Keratinocyte (primary cell): ENCODE measurements around the gene RNU6-1. TPM values are rescaled to one million over a fixed set of nuclear protein-coding genes. Genes with fewer than 3 reads are reported as not detected.

Experiments
- DNase-seq: peaks from one replicate; pipeline ENCODE4 v3.0.0-alpha.2; 2011; ENCODE audit warnings: low read depth, missing footprints, low spot score
- FAIRE-seq: peaks from 2 replicates; lab custom pipeline; 2011; peaks lifted over from hg19 to GRCh38; lab: Jason Lieb, UNC
- H2AFZ ChIP-seq: 2 replicates; pipeline ENCODE4 v1.6.0; 2012; ENCODE audit warnings: low read length, control low read depth, inconsistent platforms; ENCODE audit not compliant: control insufficient read depth
- H3K27ac ChIP-seq: 2 replicates; pipeline ENCODE4 v1.5.1; 2011; ENCODE audit warnings: low read length; ENCODE audit not compliant: control insufficient read depth, insufficient read depth
- H3K27me3 ChIP-seq: 3 replicates; pipeline ENCODE4 v1.6.0; 2011; ENCODE audit warnings: low read length; ENCODE audit not compliant: control insufficient read depth, insufficient read depth; ENCODE audit errors: extremely low read depth
- H3K36me3 ChIP-seq, 2 experiments: 2 replicates in 1 of 2; 3 replicates in 1 of 2; pipeline ENCODE4 v1.5.1; 2011; ENCODE audit warnings: low read length in 2 of 2, mild to moderate bottlenecking in 1 of 2; ENCODE audit not compliant: control insufficient read depth in 2 of 2, insufficient read depth in 2 of 2; ENCODE audit errors: extremely low read depth in 1 of 2
- H3K4me1 ChIP-seq: 3 replicates; pipeline ENCODE4 v1.5.1; 2011; ENCODE audit warnings: low read length; ENCODE audit not compliant: control insufficient read depth, insufficient read depth; ENCODE audit errors: extremely low read depth
- H3K4me2 ChIP-seq: 3 replicates; pipeline ENCODE4 v1.6.0; 2011; ENCODE audit warnings: low read depth, low read length; ENCODE audit not compliant: control insufficient read depth, insufficient read depth; ENCODE audit errors: extremely low read depth
- H3K4me3 ChIP-seq, 3 experiments: fragments of 200-600 bp in 1 of 3; sonication (generic) in 1 of 3; 2 replicates in 2 of 3; 3 replicates in 1 of 3; pipeline ENCODE4 v1.5.1; 2011 to 2016; ENCODE audit warnings: low read length in 3 of 3, mild to moderate bottlenecking in 3 of 3, control low read depth in 2 of 3, inconsistent platforms in 1 of 3, low read depth in 1 of 3, mixed read lengths in 1 of 3, mixed run types in 1 of 3, moderate library complexity in 1 of 3; ENCODE audit not compliant: control insufficient read depth in 2 of 3, insufficient read depth in 2 of 3; ENCODE audit errors: extremely low read depth in 1 of 3
- H3K79me2 ChIP-seq: 2 replicates; pipeline ENCODE4 v1.6.0; 2012; ENCODE audit warnings: low read length; ENCODE audit not compliant: control insufficient read depth, insufficient read depth
- H3K9ac ChIP-seq: 3 replicates; pipeline ENCODE4 v1.6.0; 2011; ENCODE audit warnings: low read length; ENCODE audit not compliant: control insufficient read depth, insufficient read depth; ENCODE audit errors: extremely low read depth
- H3K9me1 ChIP-seq: 3 replicates; pipeline ENCODE4 v1.6.0; 2011; ENCODE audit warnings: low read length; ENCODE audit not compliant: control insufficient read depth, insufficient read depth; ENCODE audit errors: extremely low read depth
- H3K9me3 ChIP-seq: 2 replicates; pipeline ENCODE4 v1.5.1; 2012; ENCODE audit warnings: low read depth, low read length; ENCODE audit not compliant: control insufficient read depth
- H4K20me1 ChIP-seq: 3 replicates; pipeline ENCODE4 v1.6.0; 2011; ENCODE audit warnings: low read length; ENCODE audit not compliant: control insufficient read depth, insufficient read depth; ENCODE audit errors: extremely low read depth
- CTCF ChIP-seq, 3 experiments: IDR thresholded peaks in 1 of 3; conservative IDR thresholded peaks in 1 of 3; optimal IDR thresholded peaks in 1 of 3; 2 replicates in 2 of 3; 3 replicates in 1 of 3; pipeline versions ENCODE3 to v1.5.1; 2011; ENCODE audit warnings: low read length in 3 of 3, mild to moderate bottlenecking in 3 of 3, moderate library complexity in 2 of 3, control low read depth in 1 of 3, inconsistent platforms in 1 of 3; ENCODE audit not compliant: insufficient read depth in 2 of 3; ENCODE audit errors: extremely low read depth in 1 of 3
- EZH2 ChIP-seq: IDR thresholded peaks from one replicate; pipeline ENCODE4 v1.6.1; 2012; ENCODE audit warnings: inconsistent platforms, mild to moderate bottlenecking, low read length, moderate library complexity
- dilution Hi-C: fragments of 300-500 bp; cut with MboI; formaldehyde crosslinking; loops from one replicate; pipeline ENCODE4 v1.7.0; 2020; ENCODE audit warnings: low sequenced_read_pairs; ENCODE audit not compliant: extremely low pct_ligation_motif_present
- polyA plus RNA-seq, 5 experiments: library from polyadenylated mRNA; depleted of rRNA in 3 of 5; stranded (reverse) in 3 of 5; stranded (forward) in 1 of 5; unstranded in 1 of 5; fragments of >200 nt; gene quantifications; 1 replicate in 1 of 5; 2 replicates in 3 of 5; 3 replicates in 1 of 5; pipeline versions ENCODE4 v1.2.1 to v1.2.3, GENCODE V29; 2011 to 2012; ENCODE audit warnings: missing spikeins in 2 of 5, low read depth in 1 of 5, low replicate concordance in 1 of 5

RNU6-1 gene
- polyA plus RNA-seq, 1 donor (not counting 4 experiments of a cell fraction or from before 2014, with no cell fraction given): not detected

- TF ChIP-seq EZH2 (no peak), CTCF (optimal IDR thresholded peaks at IDR 0.05 in 1 of 3, IDR thresholded peaks at IDR 0.05 in 1 of 3, conservative IDR thresholded peaks at IDR 0.05 in 1 of 3; ENCODE audit: extremely low read depth in 1 of 3, insufficient read depth in 2 of 3, low read length in 3 of 3) (no peak)
- Histone ChIP-seq H4K20me1 (peaks cover under 1% of the 10 kb centered on the region), H3K9me3 (no peaks in the 10 kb centered on the region), H3K9me1 (no peaks in the 10 kb centered on the region), H3K27ac (no peak overlapping the region), H2AFZ (no peak overlapping the region), H3K36me3 (no peaks in the 10 kb centered on the region), H3K79me2 (no peaks in the 10 kb centered on the region), H3K4me1 (peaks cover 17% of the 10 kb centered on the region), H3K4me3 (no peak overlapping the region), H3K27me3 (peaks cover 97% of the 10 kb centered on the region), H3K9ac (no peak overlapping the region), H3K4me2 (no peak overlapping the region)
- dilution Hi-C loops: no loop called here
- FAIRE-seq (no peak), DNase-seq (no peak)
Measured at GRCh38 chr15:67831363-67831762, 8.5 kb downstream of the RNU6-1 start.

GRCh38 chr15:67829647-67830504 is 10.0 kb downstream of the RNU6-1 start:
- no peak for FAIRE-seq
- Histone ChIP-seq H2AFZ (no peak overlapping the region), H3K9me1 (no peaks in the 10 kb centered on the region), H3K36me3 (no peaks in the 10 kb centered on the region), H3K4me2 (no peak overlapping the region), H3K27ac (no peak overlapping the region), H4K20me1 (peaks cover 4% of the 10 kb centered on the region), H3K79me2 (no peaks in the 10 kb centered on the region), H3K4me3 (no peak overlapping the region), H3K9me3 (no peaks in the 10 kb centered on the region), H3K27me3 (peaks cover 97% of the 10 kb centered on the region), H3K4me1 (peaks cover 18% of the 10 kb centered on the region), H3K9ac (no peak overlapping the region)
- no peak for DNase-seq
- dilution Hi-C loops: no loop called here
- TF ChIP-seq EZH2 (peak; percentile 34), CTCF (optimal IDR thresholded peaks at IDR 0.05 in 1 of 3, IDR thresholded peaks at IDR 0.05 in 1 of 3, conservative IDR thresholded peaks at IDR 0.05 in 1 of 3; ENCODE audit: extremely low read depth in 1 of 3, insufficient read depth in 2 of 3, low read length in 3 of 3) (no peak)
